Measurements from ENCODE around the gene PDLIM5.

PDLIM5 gene

DNA sequence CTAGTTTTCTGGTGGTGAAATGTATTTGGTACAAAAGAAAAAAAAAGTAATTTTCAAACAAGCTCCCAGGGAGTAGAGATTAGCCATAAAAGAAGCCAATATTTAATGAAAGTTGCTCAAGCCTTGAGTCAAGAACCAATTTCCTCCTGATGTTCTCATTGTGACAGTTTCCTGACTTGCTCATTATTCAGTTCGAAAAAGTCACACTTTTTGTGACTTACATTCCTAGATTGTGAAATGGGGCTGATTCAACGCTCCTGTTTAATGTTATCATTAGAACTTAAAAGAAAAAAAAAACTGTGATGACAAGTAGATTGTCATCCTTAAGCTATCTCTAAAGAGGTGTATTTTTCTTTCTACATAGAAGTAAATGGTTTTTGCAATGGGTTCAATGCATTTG is 183.4 kb downstream of the PDLIM5 start:
- no peak for TF ChIP-seq JUND (IDR thresholded peaks at IDR 0.05; ENCODE audit: low read depth)
- in situ Hi-C loops (cut with HindIII; ENCODE audit: low pct_unique_long_range_greater_than_20kb, low sequenced_read_pairs): no loop called here
- DNase-seq (ENCODE audit: low read depth in 1 of 2, low spot score in 1 of 2): no peak

DNA sequence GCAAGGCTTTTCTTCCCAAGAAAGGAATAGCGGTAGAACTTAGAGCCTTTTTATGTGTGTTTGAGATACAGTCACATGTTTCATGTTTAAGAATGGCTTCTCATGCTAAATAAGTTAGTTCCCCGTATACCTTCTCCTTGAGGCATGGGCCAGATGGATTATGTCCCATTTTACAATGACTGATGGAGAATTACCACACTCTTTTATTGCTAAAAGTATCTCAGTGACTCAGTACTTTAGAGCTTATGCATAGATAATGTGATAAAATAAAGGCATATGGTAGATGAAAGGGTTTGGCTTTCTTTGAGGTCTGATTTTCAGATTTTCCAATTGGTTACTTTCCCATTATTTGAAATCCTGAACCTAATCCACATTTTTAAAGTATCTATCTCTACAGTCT is 184.3 kb downstream of the PDLIM5 start:
- in situ Hi-C loops (cut with HindIII; ENCODE audit: low pct_unique_long_range_greater_than_20kb, low sequenced_read_pairs): no loop called here
- DNase-seq (ENCODE audit: low read depth in 1 of 2, low spot score in 1 of 2): no peak
- no peak for TF ChIP-seq JUND (IDR thresholded peaks at IDR 0.05; ENCODE audit: low read depth)

DNA sequence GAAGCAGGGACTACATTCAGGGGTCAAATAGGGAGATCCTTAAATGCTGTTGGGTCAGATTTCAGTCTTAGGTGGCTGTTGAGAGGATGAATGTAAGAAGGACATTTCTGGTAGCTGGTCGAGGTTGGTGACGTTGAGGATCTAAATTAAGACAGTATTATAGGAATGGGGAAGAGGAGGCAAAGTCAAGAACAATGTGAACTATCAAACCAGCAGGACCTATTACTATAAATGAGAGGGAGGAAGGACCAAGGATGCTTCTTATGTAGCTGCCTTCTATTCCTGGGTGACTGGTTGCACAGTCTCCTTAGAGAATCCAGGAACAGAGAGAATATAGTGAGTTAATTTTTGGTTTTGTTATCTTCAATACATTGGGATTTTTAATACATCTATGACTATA is 187.6 kb downstream of the PDLIM5 start:
- TF ChIP-seq JUND (IDR thresholded peaks at IDR 0.05; ENCODE audit: low read depth): no peak
- in situ Hi-C loops (cut with HindIII; ENCODE audit: low pct_unique_long_range_greater_than_20kb, low sequenced_read_pairs): no loop called here

DNA sequence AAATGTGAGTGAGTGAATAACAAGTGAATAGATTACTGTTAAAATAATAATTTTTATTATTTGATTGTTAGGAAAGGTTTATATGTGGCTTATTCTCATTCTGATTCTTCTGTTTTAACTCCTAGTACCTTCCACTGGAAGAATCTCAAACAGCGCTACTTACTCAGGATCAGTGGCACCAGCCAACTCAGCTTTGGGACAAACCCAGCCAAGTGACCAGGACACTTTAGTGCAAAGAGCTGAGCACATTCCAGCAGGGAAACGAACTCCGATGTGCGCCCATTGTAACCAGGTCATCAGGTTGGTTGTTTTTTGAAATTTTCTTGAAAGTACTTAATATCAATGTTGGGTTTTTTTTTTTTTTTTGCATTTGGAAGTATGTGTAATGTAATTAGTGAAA is 188.4 kb downstream of the PDLIM5 start:
- in situ Hi-C loops (cut with HindIII; ENCODE audit: low pct_unique_long_range_greater_than_20kb, low sequenced_read_pairs): no loop called here
- TF ChIP-seq JUND (IDR thresholded peaks at IDR 0.05; ENCODE audit: low read depth): no peak
- no peak for DNase-seq (ENCODE audit: low read depth in 1 of 2, low spot score in 1 of 2)

More for the DNA sequence above, 187.6 kb downstream of the PDLIM5 start:
- DNase-seq (ENCODE audit: low read depth in 1 of 2, low spot score in 1 of 2): no peak

DNA sequence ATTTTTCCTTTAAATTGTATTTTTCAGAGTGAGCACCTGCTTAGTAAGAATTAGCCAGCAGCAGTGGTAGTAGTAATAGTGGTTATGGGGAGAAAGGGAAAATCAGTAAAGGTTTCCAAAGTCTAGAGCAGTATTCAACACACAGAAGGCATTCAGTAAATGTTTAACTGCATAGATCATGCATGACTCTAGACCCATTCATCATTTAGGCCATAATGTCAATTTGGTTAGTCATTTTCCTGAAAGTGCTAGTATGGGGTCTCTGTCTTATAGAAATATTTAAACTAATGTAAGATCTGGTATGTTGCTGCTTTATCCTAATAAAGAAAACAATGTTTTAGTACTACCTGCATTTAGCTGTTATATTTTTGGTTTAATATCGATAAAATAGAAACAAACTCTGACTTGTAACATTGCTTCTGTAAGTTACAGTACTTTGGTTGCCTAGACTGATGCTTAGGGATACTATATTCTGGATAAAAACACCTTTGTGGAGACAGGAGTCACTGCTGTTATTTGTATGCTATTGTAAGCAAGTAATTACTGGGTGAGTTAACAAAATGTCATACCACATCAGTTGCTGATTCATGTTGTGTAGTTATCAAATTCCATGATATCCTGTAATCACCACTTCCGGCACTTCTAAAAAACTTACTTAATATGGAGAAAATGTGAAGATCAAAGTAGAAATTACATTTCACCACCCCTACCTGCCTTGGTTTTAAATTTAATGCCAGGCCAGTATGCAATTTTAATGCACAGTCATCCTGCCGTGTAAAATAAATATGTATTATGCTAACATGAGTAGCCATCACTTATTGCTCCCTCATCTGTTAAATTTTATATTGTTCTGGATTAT is 190.2 kb downstream of the PDLIM5 start:
- DNase-seq (ENCODE audit: low read depth in 1 of 2, low spot score in 1 of 2): no peak
- no peak for TF ChIP-seq JUND (IDR thresholded peaks at IDR 0.05; ENCODE audit: low read depth)
- in situ Hi-C loops (cut with HindIII; ENCODE audit: low pct_unique_long_range_greater_than_20kb, low sequenced_read_pairs): no loop called here

DNA sequence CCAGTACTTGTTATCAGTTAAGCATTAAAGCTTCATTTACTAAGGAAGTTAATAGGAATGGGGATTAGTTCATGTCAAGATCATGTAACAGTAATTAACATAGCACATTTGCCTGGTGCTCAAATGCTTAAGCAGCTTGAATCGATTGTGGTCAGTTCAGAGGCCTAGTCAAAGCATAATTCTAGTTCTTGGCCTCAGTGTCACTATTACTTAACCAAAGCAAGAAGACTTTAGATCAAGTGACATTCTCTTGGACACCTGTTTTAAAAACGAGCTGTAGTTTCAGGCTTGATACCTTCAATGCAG is 190.8 kb downstream of the PDLIM5 start:
- DNase-seq (ENCODE audit: low read depth in 1 of 2, low spot score in 1 of 2): no peak
- TF ChIP-seq JUND (IDR thresholded peaks at IDR 0.05; ENCODE audit: low read depth): no peak
- in situ Hi-C loops (cut with HindIII; ENCODE audit: low pct_unique_long_range_greater_than_20kb, low sequenced_read_pairs): no loop called here

DNA sequence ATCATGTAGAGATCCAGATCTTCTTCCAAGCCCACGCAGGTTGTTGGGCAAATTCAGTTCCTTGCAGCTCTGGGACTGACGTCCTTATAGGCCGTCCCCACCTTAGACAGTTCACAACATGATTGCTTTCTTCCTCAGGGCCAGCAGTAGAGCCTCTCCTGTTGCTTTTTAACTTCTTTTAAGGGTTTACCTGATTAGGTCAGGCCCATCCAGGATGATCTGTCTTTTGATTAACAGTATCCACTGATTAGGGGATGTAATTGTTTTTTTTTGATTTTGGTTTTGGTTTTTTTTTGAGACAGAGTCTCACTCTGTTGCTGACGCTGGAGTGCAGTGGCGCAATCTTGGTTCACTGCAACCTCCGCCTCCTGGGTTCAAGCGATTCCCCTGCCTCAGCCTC is 197.0 kb downstream of the PDLIM5 start:
- in situ Hi-C loops (cut with HindIII; ENCODE audit: low pct_unique_long_range_greater_than_20kb, low sequenced_read_pairs): no loop called here
- no peak for DNase-seq (ENCODE audit: low read depth in 1 of 2, low spot score in 1 of 2)

DNA sequence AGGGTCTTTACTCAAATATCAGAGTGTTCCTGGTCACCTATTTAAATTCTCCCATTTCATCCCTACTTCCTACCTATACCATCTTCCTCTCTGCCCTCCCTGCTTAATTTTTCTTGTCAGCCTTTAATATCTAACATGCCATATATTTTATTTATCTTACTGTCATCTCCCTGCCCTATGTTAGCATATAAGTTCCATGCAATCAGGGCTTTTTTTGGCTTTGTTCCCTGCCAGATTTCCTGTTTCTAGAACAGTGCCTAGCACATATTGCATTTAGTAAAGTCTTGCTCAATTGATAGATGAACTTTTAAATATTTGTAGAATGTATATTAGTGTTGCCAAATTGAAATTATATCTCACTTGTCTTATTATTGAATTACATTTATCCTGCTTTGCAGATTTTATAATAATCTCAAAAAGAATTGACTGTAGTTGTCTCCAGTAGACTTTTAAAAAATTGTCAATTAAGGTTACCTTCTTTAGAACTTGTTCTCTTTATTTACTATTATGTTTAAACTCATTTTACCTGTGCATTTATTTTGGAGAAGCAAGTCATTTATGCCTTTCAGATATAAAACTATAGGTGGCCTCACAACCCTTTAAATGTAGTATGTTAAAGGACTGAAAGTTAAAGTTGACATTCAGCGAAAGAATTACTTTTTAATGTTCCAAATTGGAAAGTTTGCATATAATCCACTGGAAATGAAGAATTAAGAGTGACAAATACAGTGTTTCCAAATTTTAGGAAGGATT is 197.8 kb downstream of the PDLIM5 start:
- in situ Hi-C loops (cut with HindIII; ENCODE audit: low pct_unique_long_range_greater_than_20kb, low sequenced_read_pairs): no loop called here
- TF ChIP-seq JUND (IDR thresholded peaks at IDR 0.05; ENCODE audit: low read depth): no peak

More for the DNA sequence above, 197.0 kb downstream of the PDLIM5 start:
- TF ChIP-seq JUND (IDR thresholded peaks at IDR 0.05; ENCODE audit: low read depth): no peak

DNA sequence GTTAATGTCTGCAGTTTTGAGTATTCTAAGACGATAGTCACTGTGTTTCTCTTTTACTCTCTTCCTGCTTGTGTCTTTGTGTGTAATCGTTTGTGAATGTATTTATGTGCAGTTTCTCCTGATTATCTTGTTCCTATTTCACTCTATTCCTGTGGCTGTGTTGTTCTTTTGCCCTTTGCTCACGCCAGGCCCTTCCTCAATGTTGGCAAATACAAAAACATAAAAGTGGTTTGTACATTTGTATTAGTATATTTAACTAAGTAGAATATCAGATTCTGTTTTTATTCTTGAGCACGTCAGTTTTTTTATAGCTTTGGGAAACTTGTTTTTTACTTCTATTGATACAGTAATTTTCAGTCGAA is 198.4 kb downstream of the PDLIM5 start:
- DNase-seq (ENCODE audit: low read depth in 1 of 2, low spot score in 1 of 2): no peak
- no peak for TF ChIP-seq JUND (IDR thresholded peaks at IDR 0.05; ENCODE audit: low read depth)
- in situ Hi-C loops (cut with HindIII; ENCODE audit: low pct_unique_long_range_greater_than_20kb, low sequenced_read_pairs): no loop called here

More for the DNA sequence above, 197.8 kb downstream of the PDLIM5 start:
- DNase-seq (ENCODE audit: low read depth in 1 of 2, low spot score in 1 of 2): no peak

DNA sequence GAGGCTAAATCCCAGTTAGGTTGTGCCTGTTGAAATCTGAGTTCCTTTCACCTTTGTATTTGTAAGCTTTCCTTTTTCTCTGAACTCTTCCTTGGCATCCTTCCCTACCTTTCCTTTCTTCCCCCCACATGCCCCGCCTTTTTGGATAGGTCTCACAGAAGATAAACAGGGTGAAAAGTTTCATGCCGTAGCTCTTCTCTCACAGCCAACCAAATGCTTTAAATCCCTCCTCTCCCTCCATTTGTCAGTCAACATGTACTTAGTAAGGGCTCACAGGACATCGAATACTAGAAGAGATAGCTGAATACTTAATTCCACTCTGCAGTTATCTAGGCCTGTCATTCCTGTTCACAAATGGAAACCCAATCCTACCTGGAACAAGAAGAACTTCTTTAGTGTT is 198.9 kb downstream of the PDLIM5 start:
- no peak for TF ChIP-seq JUND (IDR thresholded peaks at IDR 0.05; ENCODE audit: low read depth)
- DNase-seq (ENCODE audit: low read depth in 1 of 2, low spot score in 1 of 2): no peak
- in situ Hi-C loops (cut with HindIII; ENCODE audit: low pct_unique_long_range_greater_than_20kb, low sequenced_read_pairs): no loop called here

DNA sequence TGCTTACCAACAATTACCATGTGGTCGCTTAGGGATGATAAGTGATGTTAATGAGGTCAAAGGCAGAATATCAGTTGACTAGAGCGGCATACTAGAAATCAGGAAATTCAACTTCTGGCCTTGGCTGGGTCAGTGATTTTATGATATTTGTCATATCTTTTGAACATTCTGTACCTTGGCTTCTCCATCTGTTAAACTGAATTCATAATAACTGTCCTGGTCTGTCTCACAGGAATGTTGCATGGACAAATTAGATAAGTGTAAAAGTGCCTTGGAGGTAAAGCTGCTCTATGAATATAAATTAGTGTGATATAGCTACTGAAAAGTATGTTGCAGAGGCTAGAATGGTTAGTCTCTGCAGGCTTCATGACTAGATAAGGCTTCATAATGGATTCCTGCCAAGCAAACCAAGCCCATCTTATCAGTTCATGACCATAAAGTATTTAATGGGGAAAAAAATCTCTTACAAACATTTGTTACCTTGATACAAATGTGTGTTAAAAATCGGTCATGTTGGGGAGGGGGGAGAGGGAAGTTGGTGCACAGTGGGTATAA is 201.4 kb downstream of the PDLIM5 start:
- no peak for DNase-seq (ENCODE audit: low read depth in 1 of 2, low spot score in 1 of 2)
- in situ Hi-C loops (cut with HindIII; ENCODE audit: low pct_unique_long_range_greater_than_20kb, low sequenced_read_pairs): no loop called here
- no peak for TF ChIP-seq JUND (IDR thresholded peaks at IDR 0.05; ENCODE audit: low read depth)

DNA sequence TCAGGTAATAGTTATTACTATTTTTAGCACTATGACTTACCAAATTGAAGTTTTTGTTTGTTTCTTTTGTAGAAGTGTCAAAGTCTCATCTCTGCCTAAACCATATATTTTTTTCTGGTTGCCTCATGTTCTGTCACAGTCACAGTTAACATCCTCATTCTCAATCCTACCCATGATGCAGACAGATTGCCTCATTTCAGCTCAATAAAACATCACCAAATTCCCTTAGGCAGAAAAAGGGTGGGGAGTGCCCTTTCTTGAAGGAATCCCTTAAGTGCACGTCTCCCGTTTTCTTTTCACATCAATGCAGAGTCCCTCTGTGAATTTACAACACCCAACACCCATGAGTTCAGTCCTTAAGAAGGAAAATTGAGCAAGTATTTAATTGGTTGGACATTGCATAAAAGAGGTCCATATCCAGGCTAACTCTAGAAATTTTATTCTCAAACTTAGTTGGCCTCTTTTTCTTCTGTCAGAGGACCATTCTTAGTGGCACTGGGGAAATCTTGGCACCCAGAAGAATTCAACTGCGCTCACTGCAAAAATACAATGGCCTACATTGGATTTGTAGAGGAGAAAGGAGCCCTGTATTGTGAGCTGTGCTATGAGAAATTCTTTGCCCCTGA is 202.4 kb downstream of the PDLIM5 start:
- in situ Hi-C loops (cut with HindIII; ENCODE audit: low pct_unique_long_range_greater_than_20kb, low sequenced_read_pairs): no loop called here

DNA sequence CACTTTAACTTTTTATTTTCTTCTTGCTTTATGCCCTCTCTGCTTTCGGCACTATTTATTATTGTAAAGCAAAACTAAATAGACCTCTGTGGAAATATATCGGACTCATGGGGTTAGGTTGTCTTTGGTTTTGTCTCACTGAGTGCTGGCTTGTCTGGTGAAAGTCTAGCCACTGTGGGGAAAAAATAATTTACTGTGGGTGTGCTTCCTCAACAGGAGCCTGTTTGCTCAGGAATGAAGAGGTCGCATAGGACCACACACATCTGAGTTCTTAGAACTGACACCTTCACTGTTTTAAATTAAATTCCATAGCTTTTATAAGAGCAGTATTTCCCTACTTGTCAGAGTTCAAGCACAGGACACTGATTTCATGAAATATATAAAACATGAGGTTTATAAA is 203.0 kb downstream of the PDLIM5 start:
- in situ Hi-C loops (cut with HindIII; ENCODE audit: low pct_unique_long_range_greater_than_20kb, low sequenced_read_pairs): no loop called here
- no peak for TF ChIP-seq JUND (IDR thresholded peaks at IDR 0.05; ENCODE audit: low read depth)
- DNase-seq (ENCODE audit: low read depth in 1 of 2, low spot score in 1 of 2): no peak

More for the DNA sequence above, 202.4 kb downstream of the PDLIM5 start:
- TF ChIP-seq JUND (IDR thresholded peaks at IDR 0.05; ENCODE audit: low read depth): no peak
- no peak for DNase-seq (ENCODE audit: low read depth in 1 of 2, low spot score in 1 of 2)

All from T47D (cell line).